Uterus (tissue), 2 donors: Measurements from ENCODE around the gene RAB39B.

Experiments
- POLR2A ChIP-seq, 2 donors: fragments of 450-650 bp; IDR thresholded peaks; one replicate each; pipeline ENCODE4 v1.6.1; 2016; ENCODE audit warnings: antibody characterized with exemption in 2 of 2, mild to moderate bottlenecking in 1 of 2, moderate library complexity in 1 of 2
- TF ChIP-seq, protein P1 (sequence below), 4 experiments: fragments of 200-600 bp in 2 of 4; fragments of 450-650 bp in 2 of 4; sonication (generic) in 2 of 4; IDR thresholded peaks; one replicate each; pipeline ENCODE4 v1.5.1; 2016 to 2019; ENCODE audit warnings: antibody characterized with exemption in 4 of 4, mild to moderate bottlenecking in 2 of 4, moderate library complexity in 1 of 4

DNA sequence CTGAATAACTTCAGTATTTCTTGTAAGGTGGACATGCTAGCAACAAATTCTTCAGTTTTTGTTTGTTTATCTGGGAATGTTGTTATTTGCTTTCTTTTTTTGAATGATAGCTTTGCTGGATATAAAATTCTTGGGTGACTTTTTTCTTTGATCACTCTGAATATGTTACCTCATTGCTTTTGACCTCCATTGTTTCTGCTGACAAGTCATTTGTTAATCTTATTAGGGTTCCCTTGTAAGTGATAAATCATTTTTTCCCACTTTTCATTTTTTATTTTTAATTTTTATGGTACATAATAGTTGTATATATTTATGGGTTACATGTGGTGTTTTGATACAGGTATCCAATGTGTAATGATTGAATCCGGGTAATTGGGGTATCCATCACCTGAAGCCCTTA is 6.7 kb upstream of the RAB39B start:
- TF ChIP-seq POLR2A (IDR thresholded peaks at IDR 0.05): no peak
- TF ChIP-seq, protein P1, sequence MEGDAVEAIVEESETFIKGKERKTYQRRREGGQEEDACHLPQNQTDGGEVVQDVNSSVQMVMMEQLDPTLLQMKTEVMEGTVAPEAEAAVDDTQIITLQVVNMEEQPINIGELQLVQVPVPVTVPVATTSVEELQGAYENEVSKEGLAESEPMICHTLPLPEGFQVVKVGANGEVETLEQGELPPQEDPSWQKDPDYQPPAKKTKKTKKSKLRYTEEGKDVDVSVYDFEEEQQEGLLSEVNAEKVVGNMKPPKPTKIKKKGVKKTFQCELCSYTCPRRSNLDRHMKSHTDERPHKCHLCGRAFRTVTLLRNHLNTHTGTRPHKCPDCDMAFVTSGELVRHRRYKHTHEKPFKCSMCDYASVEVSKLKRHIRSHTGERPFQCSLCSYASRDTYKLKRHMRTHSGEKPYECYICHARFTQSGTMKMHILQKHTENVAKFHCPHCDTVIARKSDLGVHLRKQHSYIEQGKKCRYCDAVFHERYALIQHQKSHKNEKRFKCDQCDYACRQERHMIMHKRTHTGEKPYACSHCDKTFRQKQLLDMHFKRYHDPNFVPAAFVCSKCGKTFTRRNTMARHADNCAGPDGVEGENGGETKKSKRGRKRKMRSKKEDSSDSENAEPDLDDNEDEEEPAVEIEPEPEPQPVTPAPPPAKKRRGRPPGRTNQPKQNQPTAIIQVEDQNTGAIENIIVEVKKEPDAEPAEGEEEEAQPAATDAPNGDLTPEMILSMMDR (IDR thresholded peaks at IDR 0.05): no peak
